ENCODE measurements around the gene ZNF281. TPM values are rescaled to one million over a fixed set of nuclear protein-coding genes. Genes with fewer than 3 reads are reported as not detected.

Gene ZNF281, protein sequence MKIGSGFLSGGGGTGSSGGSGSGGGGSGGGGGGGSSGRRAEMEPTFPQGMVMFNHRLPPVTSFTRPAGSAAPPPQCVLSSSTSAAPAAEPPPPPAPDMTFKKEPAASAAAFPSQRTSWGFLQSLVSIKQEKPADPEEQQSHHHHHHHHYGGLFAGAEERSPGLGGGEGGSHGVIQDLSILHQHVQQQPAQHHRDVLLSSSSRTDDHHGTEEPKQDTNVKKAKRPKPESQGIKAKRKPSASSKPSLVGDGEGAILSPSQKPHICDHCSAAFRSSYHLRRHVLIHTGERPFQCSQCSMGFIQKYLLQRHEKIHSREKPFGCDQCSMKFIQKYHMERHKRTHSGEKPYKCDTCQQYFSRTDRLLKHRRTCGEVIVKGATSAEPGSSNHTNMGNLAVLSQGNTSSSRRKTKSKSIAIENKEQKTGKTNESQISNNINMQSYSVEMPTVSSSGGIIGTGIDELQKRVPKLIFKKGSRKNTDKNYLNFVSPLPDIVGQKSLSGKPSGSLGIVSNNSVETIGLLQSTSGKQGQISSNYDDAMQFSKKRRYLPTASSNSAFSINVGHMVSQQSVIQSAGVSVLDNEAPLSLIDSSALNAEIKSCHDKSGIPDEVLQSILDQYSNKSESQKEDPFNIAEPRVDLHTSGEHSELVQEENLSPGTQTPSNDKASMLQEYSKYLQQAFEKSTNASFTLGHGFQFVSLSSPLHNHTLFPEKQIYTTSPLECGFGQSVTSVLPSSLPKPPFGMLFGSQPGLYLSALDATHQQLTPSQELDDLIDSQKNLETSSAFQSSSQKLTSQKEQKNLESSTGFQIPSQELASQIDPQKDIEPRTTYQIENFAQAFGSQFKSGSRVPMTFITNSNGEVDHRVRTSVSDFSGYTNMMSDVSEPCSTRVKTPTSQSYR
- polyA plus RNA-seq (2012; ENCODE audit: low read depth, missing spikeins) = 11.9 TPM

DNA sequence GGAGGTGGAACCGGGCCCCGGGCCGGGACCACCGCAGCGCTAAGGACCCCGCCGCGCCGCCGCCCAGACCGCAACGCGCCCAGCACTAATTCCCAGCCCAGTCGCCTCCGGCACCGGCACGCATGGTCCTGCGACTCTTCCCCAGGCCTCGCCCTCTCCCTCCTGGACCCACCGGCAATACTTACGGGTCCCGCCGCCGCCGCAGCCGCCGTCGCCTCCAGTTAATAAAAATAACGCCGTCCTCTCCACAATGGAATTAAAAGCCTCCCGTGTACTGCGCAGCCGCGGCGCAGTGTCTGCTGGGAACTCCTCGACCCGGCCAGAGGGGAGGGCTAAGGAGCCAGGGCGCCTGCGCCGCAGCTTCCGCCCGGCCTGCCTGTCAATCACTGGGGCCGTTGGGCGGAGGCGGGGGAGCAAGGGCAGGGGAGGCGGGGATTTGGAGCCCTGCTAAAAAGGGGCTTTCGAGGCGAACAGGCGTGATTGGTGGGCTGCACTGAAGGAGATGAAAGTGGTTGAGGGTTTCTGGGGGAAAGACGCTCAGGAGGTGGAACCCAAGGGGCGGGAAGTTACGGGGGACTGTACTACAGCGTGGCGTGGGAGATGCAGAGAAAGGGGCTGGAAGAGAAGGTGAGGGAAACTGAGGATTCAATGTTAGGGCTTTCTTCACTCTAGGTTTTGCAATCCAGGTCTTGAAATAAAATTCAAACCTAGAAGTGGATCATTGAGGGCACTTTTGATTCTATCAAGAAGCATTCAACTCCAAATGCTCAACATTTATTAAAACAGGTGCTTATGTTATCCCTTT lies at the start of gene ZNF281:
TSS of gene ZNF281 (minus strand) at position 276 of the 805 bp plus-strand sequence. CDS start 331 bp downstream, outside the sequence.
- DNase-seq (ENCODE audit: insufficient read length, low spot score) = peak; percentile 86
- no peak for TF ChIP-seq PAX5 (IDR thresholded peaks at IDR 0.05; ENCODE audit: insufficient read depth, low read length, severe bottlenecking)
- TF ChIP-seq POLR2A (IDR thresholded peaks at IDR 0.05; ENCODE audit: low read depth, low read length) = peak; percentile 30; the same call in 1 of the 2 replicates
- no peak for TF ChIP-seq POU2F2 (IDR thresholded peaks at IDR 0.05; ENCODE audit: low read depth, low read length)
- TF ChIP-seq POLR2AphosphoS5 (IDR thresholded peaks at IDR 0.05; ENCODE audit: low read depth, low read length) = peak; percentile 69; the same call in 1 of the 2 replicates
- TF ChIP-seq SPI1 (IDR thresholded peaks at IDR 0.05; ENCODE audit: low read depth, low read length) = no peak
- 0 out of 2 replicates have a peak, but pooled peaks have one; percentile 27 for TF ChIP-seq TAF1 (IDR thresholded peaks at IDR 0.05; ENCODE audit: low read depth, low read length)
- FAIRE-seq = peak; percentile 94

- FAIRE-seq = no peak
- no peak for DNase-seq (ENCODE audit: insufficient read length, low spot score)
- TF ChIP-seq POLR2A (IDR thresholded peaks at IDR 0.05; ENCODE audit: low read depth, low read length) = no peak
- TF ChIP-seq POU2F2 (IDR thresholded peaks at IDR 0.05; ENCODE audit: low read depth, low read length) = no peak
- no peak for TF ChIP-seq POLR2AphosphoS5 (IDR thresholded peaks at IDR 0.05; ENCODE audit: low read depth, low read length)
- no peak for TF ChIP-seq SPI1 (IDR thresholded peaks at IDR 0.05; ENCODE audit: low read depth, low read length)
- no peak for TF ChIP-seq TAF1 (IDR thresholded peaks at IDR 0.05; ENCODE audit: low read depth, low read length)
- TF ChIP-seq PAX5 (IDR thresholded peaks at IDR 0.05; ENCODE audit: insufficient read depth, low read length, severe bottlenecking) = no peak
These were observed 48.9 kb upstream of the ZNF281 start for GRCh38 chr1:200458780-200459179.

- no peak for DNase-seq (ENCODE audit: insufficient read length, low spot score)
- TF ChIP-seq PAX5 (IDR thresholded peaks at IDR 0.05; ENCODE audit: insufficient read depth, low read length, severe bottlenecking) (no peak), POLR2AphosphoS5 (IDR thresholded peaks at IDR 0.05; ENCODE audit: low read depth, low read length) (no peak), TAF1 (IDR thresholded peaks at IDR 0.05; ENCODE audit: low read depth, low read length) (no peak), POLR2A (IDR thresholded peaks at IDR 0.05; ENCODE audit: low read depth, low read length) (no peak), SPI1 (IDR thresholded peaks at IDR 0.05; ENCODE audit: low read depth, low read length) (no peak), POU2F2 (IDR thresholded peaks at IDR 0.05; ENCODE audit: low read depth, low read length) (no peak)
- FAIRE-seq = no peak
These were observed 48.0 kb upstream of the ZNF281 start for GRCh38 chr1:200457810-200458209.

DNA sequence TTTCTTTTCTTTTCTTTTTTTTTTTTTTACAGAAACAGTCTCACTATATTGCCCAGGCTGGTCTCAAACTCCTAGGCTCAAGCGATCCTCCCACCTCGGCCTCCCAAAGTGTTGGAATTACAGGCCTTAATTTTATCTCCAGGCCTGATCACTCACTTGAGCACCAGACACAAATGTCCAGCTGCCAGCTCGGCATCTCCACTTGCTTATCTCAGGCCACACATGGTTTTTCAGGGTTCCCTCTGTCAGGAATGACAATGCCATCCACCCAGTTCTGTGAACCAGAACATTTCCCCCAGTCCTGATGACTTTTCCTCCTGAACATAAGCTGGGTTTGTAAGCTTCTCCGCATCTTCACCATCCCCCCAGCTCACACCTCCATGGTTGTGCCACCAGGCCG lies 44.6 kb upstream of the ZNF281 start:
- FAIRE-seq (no peak), DNase-seq (ENCODE audit: insufficient read length, low spot score) (no peak)
- TF ChIP-seq PAX5 (IDR thresholded peaks at IDR 0.05; ENCODE audit: insufficient read depth, low read length, severe bottlenecking) (no peak), POLR2A (IDR thresholded peaks at IDR 0.05; ENCODE audit: low read depth, low read length) (no peak), POLR2AphosphoS5 (IDR thresholded peaks at IDR 0.05; ENCODE audit: low read depth, low read length) (no peak), TAF1 (IDR thresholded peaks at IDR 0.05; ENCODE audit: low read depth, low read length) (no peak), POU2F2 (IDR thresholded peaks at IDR 0.05; ENCODE audit: low read depth, low read length) (no peak), SPI1 (IDR thresholded peaks at IDR 0.05; ENCODE audit: low read depth, low read length) (no peak)

- DNase-seq (ENCODE audit: insufficient read length, low spot score) = no peak
- FAIRE-seq = no peak
- no peak for TF ChIP-seq POLR2AphosphoS5 (IDR thresholded peaks at IDR 0.05; ENCODE audit: low read depth, low read length)
- no peak for TF ChIP-seq PAX5 (IDR thresholded peaks at IDR 0.05; ENCODE audit: insufficient read depth, low read length, severe bottlenecking)
- TF ChIP-seq POLR2A (IDR thresholded peaks at IDR 0.05; ENCODE audit: low read depth, low read length) = no peak
- no peak for TF ChIP-seq TAF1 (IDR thresholded peaks at IDR 0.05; ENCODE audit: low read depth, low read length)
- TF ChIP-seq SPI1 (IDR thresholded peaks at IDR 0.05; ENCODE audit: low read depth, low read length) = no peak
- no peak for TF ChIP-seq POU2F2 (IDR thresholded peaks at IDR 0.05; ENCODE audit: low read depth, low read length)
These were observed 43.7 kb upstream of the ZNF281 start for GRCh38 chr1:200453553-200453905.

DNA sequence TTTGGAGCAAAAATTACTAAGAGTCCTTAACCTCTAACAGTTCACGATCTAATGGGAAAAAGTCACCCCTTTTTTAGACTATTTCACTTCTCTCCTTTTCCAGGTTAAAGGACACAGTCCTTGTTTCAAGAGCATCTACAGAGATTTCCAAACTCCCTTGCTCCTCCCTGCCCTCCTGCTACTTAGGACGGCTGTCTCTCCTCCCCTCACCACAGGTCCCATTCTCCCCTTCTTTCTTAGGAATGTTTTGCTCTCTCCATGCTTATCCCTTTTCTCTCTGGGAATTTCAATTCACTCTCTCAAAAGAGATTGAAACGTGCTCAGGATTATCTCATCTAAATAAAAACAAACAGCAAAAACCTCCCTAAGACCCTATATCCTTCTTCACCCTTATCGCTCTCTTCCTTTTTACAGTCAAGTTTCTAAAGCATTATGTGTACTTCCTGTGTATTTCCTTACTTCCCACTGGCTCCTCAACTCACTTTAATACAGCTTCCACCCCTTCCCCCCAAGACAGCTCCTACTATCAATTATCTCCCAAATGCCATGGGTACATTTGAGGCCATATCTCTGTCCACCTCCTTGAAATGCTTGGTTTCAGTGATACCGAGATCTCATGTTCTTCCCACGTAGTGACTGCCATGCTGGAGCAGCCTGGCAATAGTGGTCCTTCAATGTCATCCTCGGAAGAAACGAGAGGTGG lies 43.2 kb upstream of the ZNF281 start:
- TF ChIP-seq POU2F2 (IDR thresholded peaks at IDR 0.05; ENCODE audit: low read depth, low read length) = no peak
- TF ChIP-seq POLR2A (IDR thresholded peaks at IDR 0.05; ENCODE audit: low read depth, low read length) = no peak
- no peak for TF ChIP-seq PAX5 (IDR thresholded peaks at IDR 0.05; ENCODE audit: insufficient read depth, low read length, severe bottlenecking)
- TF ChIP-seq TAF1 (IDR thresholded peaks at IDR 0.05; ENCODE audit: low read depth, low read length) = no peak
- no peak for TF ChIP-seq SPI1 (IDR thresholded peaks at IDR 0.05; ENCODE audit: low read depth, low read length)
- no peak for TF ChIP-seq POLR2AphosphoS5 (IDR thresholded peaks at IDR 0.05; ENCODE audit: low read depth, low read length)
- DNase-seq (ENCODE audit: insufficient read length, low spot score) (no peak), FAIRE-seq (no peak)

GRCh38 chr1:200448034-200448762 lies 38.4 kb upstream of the ZNF281 start:
- DNase-seq (ENCODE audit: insufficient read length, low spot score) (no peak), FAIRE-seq (no peak)

GRCh38 chr1:200445213-200445612 lies 35.4 kb upstream of the ZNF281 start:
- FAIRE-seq (no peak), DNase-seq (ENCODE audit: insufficient read length, low spot score) (no peak)
- TF ChIP-seq SPI1 (IDR thresholded peaks at IDR 0.05; ENCODE audit: low read depth, low read length) = no peak
- no peak for TF ChIP-seq POLR2AphosphoS5 (IDR thresholded peaks at IDR 0.05; ENCODE audit: low read depth, low read length)

More at GRCh38 chr1:200448034-200448762, 38.4 kb upstream of the ZNF281 start:
- no peak for TF ChIP-seq POU2F2 (IDR thresholded peaks at IDR 0.05; ENCODE audit: low read depth, low read length)
- TF ChIP-seq SPI1 (IDR thresholded peaks at IDR 0.05; ENCODE audit: low read depth, low read length) = peak; percentile 67

Measured in GM12891 (cell line).